Measurements from ENCODE around the gene ZMIZ2.

ZMIZ2 gene

DNA sequence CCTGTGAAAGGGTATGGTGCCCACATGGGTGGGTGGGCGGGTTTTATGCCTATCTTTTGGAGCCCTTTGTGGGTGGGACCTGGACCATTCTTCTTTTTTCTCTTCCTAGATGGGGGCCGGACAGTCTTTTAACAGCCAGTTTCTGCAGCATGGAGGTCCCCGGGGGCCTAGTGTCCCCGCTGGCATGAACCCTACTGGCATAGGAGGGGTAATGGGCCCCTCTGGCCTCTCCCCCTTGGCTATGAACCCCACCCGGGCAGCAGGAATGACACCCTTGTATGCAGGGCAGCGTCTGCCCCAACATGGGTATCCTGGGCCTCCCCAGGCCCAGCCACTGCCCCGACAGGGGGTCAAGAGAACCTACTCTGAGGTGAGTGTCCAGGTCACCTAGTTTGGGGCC is 9.1 kb downstream of the ZMIZ2 start:
- in situ Hi-C loops (cut with HindIII; ENCODE audit: low pct_ligation_motif_present, low sequenced_read_pairs) = no loop called here
- H3K27ac ChIP-seq = no peak overlapping the region
- TF ChIP-seq, protein P1, sequence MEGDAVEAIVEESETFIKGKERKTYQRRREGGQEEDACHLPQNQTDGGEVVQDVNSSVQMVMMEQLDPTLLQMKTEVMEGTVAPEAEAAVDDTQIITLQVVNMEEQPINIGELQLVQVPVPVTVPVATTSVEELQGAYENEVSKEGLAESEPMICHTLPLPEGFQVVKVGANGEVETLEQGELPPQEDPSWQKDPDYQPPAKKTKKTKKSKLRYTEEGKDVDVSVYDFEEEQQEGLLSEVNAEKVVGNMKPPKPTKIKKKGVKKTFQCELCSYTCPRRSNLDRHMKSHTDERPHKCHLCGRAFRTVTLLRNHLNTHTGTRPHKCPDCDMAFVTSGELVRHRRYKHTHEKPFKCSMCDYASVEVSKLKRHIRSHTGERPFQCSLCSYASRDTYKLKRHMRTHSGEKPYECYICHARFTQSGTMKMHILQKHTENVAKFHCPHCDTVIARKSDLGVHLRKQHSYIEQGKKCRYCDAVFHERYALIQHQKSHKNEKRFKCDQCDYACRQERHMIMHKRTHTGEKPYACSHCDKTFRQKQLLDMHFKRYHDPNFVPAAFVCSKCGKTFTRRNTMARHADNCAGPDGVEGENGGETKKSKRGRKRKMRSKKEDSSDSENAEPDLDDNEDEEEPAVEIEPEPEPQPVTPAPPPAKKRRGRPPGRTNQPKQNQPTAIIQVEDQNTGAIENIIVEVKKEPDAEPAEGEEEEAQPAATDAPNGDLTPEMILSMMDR (IDR thresholded peaks at IDR 0.05; ENCODE audit: low read depth, low read length, missing control alignments) = no peak
- DNase-seq = no peak
- H3K4me3 ChIP-seq (ENCODE audit: low read depth, low read length) = no peak overlapping the region
- no peaks in the 10 kb centered on the region for H3K27me3 ChIP-seq (replicated peaks)
- peaks cover 40% of the 10 kb centered on the region for H3K36me3 ChIP-seq (replicated peaks)

DNA sequence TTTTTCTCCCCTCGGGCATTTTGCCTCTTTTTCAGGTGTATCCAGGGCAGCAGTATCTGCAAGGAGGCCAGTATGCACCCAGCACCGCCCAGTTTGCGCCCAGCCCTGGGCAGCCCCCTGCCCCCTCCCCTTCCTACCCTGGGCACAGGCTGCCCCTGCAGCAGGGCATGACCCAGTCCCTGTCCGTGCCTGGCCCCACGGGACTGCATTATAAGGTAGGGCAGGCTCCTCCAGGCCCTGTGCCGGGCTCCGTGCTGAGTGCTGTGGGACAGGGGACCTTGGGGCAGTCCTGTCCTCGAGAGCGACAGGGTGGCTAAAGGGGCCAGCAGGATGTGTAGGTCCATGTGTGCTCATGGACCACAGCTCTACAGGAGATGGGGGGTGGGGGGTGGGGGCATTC is 10.6 kb downstream of the ZMIZ2 start:
- Histone ChIP-seq H3K27ac (no peak overlapping the region), H3K27me3 (replicated peaks) (no peaks in the 10 kb centered on the region), H3K4me3 (ENCODE audit: low read depth, low read length) (no peak overlapping the region), H3K36me3 (replicated peaks) (peaks cover 56% of the 10 kb centered on the region)
- no peak for DNase-seq
- TF ChIP-seq, protein P1 (IDR thresholded peaks at IDR 0.05; ENCODE audit: low read depth, low read length, missing control alignments) = no peak
- in situ Hi-C loops (cut with HindIII; ENCODE audit: low pct_ligation_motif_present, low sequenced_read_pairs) = no loop called here

DNA sequence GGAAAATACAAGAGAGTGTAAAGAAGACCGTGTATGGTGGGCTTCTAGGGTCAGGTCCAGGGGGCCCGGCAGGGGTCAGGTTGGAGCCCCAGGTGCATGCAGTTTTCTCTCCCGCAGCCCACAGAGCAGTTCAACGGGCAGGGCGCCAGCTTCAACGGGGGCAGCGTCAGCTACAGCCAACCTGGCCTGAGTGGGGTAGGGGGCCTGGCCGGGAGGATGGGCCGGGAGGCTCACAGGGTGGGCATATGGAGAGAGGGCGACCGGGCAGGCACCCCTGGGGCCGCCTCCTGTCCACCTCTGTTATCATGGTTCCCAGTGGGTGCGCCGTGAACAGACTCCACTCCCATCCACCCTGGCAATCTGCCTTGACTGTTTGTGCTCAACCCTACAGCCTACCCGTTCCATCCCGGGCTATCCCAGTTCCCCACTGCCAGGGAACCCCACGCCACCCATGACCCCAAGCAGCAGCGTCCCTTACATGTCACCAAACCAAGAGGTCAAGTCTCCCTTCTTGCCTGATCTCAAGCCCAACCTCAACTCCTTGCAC is 11.5 kb downstream of the ZMIZ2 start:
- peaks cover 64% of the 10 kb centered on the region for H3K36me3 ChIP-seq (replicated peaks)
- H3K27ac ChIP-seq = no peak overlapping the region
- H3K4me3 ChIP-seq (ENCODE audit: low read depth, low read length) = no peak overlapping the region
- in situ Hi-C loops (cut with HindIII; ENCODE audit: low pct_ligation_motif_present, low sequenced_read_pairs) = no loop called here
- no peak for DNase-seq
- TF ChIP-seq, protein P1 (IDR thresholded peaks at IDR 0.05; ENCODE audit: low read depth, low read length, missing control alignments) = no peak
- no peaks in the 10 kb centered on the region for H3K27me3 ChIP-seq (replicated peaks)

DNA sequence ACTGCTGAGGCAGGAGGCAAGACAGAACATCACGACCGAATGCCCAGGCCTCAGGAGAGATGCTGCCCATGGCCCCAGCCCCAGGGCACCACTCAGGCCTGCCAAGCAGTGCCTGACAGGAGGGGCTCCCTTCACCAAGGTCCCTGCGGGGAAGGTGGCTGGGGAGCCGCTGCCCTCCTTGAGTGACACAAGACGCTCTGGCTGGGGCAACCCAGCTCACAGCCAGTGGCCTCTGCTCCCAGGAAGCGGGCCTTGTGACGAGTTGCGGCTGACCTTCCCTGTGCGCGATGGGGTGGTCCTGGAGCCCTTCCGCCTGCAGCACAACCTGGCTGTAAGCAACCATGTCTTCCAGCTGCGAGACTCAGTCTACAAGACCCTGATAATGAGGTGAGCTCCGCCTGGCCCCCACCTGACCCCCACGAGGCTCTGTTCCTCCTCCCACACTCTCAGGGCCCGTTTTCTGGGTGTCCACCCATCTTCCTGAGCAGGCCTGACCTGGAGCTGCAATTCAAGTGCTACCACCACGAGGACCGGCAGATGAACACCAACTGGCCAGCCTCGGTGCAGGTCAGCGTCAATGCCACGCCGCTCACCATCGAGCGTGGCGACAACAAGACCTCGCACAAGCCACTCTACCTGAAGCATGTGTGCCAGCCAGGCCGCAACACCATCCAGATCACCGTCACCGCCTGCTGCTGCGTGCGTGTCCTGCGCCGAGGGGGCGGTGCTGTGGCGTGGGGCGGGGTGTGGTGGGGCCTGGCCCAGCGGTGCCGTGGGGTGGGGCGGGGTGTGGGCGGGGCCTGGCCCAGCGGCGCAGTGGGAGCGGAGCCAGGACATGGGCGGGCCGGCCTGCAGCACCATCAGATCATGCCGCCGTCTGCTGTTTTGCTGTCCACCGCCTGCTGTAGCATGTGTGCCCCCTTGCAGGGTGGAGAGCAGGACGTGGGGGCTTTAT is 12.8 kb downstream of the ZMIZ2 start:
- Histone ChIP-seq H3K36me3 (replicated peaks) (peaks cover 71% of the 10 kb centered on the region), H3K27me3 (replicated peaks) (no peaks in the 10 kb centered on the region), H3K27ac (no peak overlapping the region), H3K4me3 (ENCODE audit: low read depth, low read length) (no peak overlapping the region)
- in situ Hi-C loops (cut with HindIII; ENCODE audit: low pct_ligation_motif_present, low sequenced_read_pairs) = no loop called here
- TF ChIP-seq, protein P1 (IDR thresholded peaks at IDR 0.05; ENCODE audit: low read depth, low read length, missing control alignments) = no peak
- no peak for DNase-seq

DNA sequence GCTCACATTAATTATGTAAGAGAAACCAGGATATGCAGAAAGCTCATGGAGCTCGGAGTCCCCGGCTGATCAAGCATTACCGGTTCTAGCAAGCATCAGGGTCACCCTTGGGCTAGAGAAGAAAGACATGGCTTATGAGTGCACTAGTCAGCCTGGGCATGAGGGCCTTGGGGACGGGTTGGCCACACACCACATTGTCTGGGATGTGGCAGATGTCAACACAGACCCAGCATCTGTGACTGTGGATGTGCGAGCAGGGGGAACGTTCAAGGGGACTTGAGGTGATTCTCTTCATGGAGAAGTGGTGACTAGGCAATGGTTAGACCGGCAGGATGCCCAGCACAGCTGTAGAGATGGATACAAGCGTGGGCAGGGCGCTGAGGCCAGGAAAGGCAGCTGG is 13.7 kb downstream of the ZMIZ2 start:
- no peak overlapping the region for H3K27ac ChIP-seq
- TF ChIP-seq, protein P1 (IDR thresholded peaks at IDR 0.05; ENCODE audit: low read depth, low read length, missing control alignments) = no peak
- no peak overlapping the region for H3K4me3 ChIP-seq (ENCODE audit: low read depth, low read length)
- no peaks in the 10 kb centered on the region for H3K27me3 ChIP-seq (replicated peaks)
- in situ Hi-C loops (cut with HindIII; ENCODE audit: low pct_ligation_motif_present, low sequenced_read_pairs) = no loop called here
- no peak for DNase-seq
- H3K36me3 ChIP-seq (replicated peaks) = peaks cover 72% of the 10 kb centered on the region
